A375 (cell line): ENCODE data around the gene NDUFV2. TPM values are rescaled to one million over a fixed set of nuclear protein-coding genes. Genes with fewer than 3 reads are reported as not detected.

ENCODE experiments used
- total RNA-seq: library from RNA; depleted of rRNA; stranded (reverse); fragments of >200 nt; shearing (Covaris generic); gene quantifications from 2 replicates; pipeline ENCODE4 v1.2.3, GENCODE V29; 2014; rRNA removed

Gene NDUFV2
- 131 and 147 TPM in 2 replicates for total RNA-seq

DNA sequence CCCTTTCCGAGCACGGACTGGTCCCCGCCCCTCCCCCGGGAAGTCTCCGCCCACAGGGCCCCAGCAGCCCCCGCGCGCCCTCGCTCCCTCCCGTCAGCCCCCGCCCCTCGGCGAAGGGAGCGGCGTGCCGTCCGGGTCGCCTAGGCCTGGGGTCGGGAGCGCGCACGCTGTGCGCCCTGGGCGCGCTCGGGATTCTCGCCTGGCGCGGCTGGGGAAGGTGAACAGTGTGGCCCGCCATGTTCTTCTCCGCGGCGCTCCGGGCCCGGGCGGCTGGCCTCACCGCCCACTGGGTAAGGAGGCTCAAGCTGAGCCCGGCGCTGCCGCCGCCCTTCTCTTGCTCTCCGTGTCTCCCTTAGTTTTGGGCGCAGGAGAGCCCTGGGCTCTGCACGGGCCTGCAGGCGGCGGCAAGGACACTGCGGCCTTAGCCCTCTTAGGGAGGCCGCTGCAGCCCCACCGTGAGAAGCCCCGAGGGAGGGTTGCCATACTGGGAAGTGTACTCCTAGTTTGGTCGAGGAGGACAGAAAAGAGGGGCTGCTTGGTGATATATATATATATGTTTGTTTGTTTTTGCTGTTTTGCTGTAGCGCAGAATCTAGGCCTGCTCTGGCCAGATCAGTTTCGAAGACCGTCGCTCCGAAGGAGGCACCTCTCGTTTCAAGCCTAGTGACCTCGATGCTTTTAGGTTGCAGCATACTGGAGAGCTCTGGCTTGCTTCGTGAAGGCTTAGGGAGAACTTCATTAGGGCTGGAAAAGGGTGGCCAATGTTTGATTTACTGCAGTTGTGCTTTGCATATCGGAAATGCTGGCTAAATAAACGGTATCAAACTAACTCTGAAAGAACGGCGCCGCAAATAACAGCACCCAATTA lies at the start of gene NDUFV2:
Gene NDUFV2 (plus strand): TSS at position 192 of the 868 bp plus-strand sequence. CDS start 45 bp downstream, at position 237.

DNA sequence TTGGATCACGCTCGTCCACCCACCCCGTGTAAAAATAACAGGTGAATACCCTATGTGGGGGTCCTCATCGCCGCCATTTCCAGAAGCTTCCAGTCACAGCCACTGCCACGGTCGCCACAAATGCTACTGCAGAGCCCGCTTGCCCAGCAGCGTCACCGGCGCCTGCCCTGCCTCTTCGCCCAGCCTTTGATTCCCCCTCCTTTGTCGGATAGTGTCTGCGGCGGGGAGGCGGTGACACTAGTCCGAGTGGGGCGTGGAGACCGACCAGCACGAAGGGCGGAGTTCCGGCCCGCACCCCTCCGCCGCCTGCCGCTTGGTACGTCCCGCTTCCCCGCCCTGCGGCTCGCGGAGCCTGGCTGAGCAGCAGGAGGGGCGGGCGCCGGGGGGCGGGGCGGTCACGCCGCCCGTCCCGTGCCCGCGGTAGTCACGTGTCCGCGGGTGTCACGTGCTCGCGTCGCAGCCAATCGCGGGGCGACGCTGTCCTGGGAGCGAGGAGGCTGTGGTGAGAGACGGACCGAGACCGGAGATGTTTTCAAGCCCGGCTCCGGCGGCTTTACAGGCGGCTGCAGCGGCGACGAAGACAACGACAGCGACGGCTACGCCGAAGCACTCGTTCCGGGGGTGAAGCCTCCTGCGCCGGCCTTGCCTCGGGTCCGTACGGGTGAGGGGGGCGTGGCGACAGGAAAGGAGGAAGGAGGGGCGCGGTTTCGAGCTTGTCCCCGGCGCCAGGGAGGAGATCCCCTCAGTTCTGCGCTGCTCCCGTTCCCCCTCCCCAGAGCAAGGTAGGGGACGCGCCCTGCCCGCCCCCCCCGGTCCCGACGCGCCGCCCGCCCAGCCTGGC lies 34.0 kb downstream of the NDUFV2 start, which contains the start of gene ANKRD12:
Gene ANKRD12 (plus strand): TSS at position 467 of the 841 bp plus-strand sequence. CDS start 45,652 bp downstream, outside the sequence.

Other genes starting within 250 kb of the NDUFV2 start
- 9.8 and 24.3 TPM in 2 replicates for gene ANKRD12, start 34.1 kb downstream of the NDUFV2 start, total RNA-seq
- 11.4 and 12.1 TPM in 2 replicates for gene TWSG1, start 232.1 kb downstream of the NDUFV2 start, total RNA-seq